Limb (tissue), 2 donors: ENCODE measurements around the gene NMRAL1.
A peak's percentile ranks its signal among the peaks of the same experiment; 100 is the strongest.

Experiments used
- DNase-seq, 2 donors: peaks; one replicate each; pipeline ENCODE4 v3.0.0-alpha.2; 2016; ENCODE audit errors: extremely low spot score in 2 of 2

Gene NMRAL1

DNA sequence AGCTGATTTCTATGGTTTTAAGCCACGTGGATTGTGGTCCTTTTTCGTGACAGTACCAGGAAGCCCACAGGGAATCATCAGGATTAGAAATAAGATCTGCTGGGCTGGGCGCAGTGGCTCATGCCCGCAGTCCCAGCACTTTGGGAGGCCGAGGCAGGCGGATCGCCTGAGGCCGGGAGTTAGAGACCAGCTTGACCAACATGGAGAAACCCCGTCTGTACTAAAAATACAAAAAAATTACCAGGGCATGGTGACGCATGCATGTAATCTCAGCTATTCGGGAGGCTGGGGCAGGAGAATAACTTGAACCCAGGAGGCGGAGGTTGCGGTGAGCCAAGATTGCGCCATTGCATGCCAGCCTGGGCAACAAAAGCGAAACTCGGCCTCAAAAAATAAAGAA is 6.5 kb downstream of the NMRAL1 start:
- DNase-seq, result no peak

DNA sequence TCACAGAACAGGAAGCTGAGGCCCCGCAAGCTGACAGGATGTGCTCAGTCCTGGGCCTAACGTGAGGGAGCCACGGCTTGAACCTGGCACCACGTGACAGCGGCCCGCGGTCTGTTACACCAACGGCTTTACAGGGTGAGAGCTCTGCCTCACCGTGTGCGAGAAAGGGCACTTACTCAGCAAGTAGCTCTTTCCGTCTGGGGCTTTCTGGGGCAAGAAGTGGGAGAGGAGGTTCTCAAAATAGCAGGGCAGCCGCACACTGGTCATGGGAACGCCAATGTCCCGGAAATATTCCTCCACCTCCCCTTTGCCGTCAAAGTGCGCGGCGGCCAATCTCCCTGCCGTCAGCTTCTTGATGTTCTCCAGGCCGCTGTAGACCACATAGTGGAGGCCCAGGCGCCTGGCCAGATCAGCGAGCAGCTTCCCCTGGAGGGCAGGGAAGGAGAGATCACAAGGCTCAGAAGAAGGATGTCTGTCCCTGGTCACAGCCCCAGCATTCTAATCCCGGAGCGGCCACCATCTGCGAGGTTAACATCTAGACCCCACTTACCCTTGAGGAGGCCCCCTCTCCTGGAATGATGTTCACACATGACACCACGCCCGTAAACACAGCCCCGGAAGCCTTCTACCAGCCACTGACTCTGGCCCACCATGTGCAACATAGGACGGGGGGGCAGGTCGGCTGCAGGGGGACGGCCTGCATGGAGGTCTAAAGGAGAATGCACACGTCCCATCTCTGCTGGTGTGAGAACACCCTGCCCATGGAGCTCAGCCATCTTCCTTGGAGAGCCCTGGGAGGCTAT is 8.2 kb downstream of the NMRAL1 start:
- DNase-seq, result no peak

GRCh38 chr16:4463522-4464163 is 10.8 kb downstream of the NMRAL1 start:
- DNase-seq, result no peak

DNA sequence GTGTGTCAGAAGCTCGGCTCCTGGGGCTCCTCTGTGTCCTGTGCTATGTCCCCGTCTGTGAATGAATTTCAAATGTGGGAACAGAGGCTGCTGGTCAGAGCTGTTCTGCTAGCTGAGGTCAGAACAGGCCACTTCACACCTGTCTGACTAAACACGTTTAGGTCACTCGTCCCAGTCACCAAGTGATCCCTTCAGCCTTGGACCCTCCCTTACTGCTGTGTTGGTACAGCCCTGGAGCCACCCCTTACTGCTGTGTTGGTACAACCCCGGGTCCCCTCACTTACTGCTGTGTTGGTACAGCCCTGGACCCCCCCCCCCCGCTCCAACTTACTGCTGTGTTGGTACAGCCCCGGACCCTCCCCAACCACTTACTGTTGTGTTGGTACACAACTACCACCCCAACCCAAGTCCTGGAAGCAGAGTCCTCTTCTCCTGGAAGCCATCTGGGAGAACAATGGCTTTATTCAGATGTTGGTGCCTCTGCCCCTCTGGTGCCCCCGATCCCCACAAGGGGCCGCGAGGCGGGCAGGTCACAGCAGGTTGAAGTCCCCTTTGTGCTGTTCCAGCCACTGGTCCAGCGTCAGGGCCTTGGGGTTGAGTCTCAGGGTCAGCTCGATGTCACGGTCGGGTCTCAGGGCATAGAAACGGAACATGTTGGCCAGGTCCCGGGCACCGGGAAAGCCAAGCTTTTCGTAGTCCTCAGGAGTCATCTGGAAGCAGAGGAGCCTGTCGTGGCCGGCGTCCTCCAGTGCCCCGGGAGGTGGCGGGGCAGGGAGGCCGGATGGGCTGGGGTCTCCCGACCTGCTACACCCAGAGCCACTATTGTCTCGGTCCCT is 13.0 kb downstream of the NMRAL1 start:
- peak in 1 of 2 donors; percentile 69 for DNase-seq

DNA sequence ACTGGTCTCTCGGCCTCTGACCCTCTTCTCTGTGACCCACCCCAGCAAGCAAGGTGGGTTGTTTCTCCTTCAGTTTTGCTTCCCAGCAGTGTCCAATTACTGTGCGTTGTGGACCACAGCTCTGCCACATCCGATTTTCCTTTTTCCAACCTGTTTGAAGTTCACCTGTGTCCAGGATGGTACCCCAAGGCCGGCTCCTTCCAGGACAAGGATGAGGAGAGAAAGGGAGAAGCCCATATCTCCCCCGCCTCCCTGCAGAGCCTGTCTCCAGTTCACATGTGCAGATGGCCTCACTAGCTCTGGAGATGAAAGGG is 13.5 kb downstream of the NMRAL1 start:
- no peak for DNase-seq

DNA sequence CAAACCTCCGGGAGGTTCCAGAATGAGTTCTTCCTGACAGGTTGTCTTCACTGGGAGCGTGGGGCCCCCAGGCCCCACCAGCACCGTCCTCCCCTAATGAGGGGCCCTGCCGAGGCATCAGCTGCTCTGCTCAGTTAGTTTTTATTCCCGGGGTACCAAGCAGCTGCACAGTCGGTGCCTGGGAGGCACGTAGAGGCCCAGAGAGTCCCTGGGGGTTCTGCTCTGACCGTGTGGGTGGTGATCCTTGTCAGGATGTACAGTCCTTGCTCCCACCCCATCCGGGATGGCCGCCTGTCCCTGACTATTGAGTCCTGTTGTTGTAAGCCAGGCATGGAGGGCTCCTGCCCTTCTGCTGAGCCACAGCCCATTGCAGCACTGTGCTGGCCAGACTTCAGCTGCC is 18.5 kb downstream of the NMRAL1 start:
- DNase-seq, result no peak

DNA sequence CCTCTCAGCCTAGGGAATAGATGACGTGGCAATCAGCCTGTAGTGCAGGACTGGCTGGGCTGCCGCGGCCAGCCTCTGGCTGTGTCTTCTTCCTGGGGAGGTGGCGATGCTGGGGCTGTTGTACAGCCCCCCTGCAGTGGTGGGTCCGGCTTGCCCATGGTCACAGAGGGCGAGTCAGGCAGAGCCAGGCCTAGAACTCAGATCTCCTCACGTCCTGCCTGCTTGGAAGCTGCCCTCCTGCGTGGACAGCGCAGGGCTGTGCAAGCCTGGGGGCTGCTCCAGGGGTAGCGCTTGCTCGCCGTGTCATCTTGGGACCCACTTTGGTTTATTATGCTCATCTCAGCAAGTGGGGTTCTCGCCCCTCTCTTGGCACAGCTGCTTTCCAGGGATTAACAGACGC is 19.3 kb downstream of the NMRAL1 start:
- no peak for DNase-seq

GRCh38 chr16:4454623-4455022 is 19.8 kb downstream of the NMRAL1 start:
- no peak for DNase-seq

- DNase-seq, result no peak
Observed at GRCh38 chr16:4452674-4453073, 21.8 kb downstream of the NMRAL1 start.

DNA sequence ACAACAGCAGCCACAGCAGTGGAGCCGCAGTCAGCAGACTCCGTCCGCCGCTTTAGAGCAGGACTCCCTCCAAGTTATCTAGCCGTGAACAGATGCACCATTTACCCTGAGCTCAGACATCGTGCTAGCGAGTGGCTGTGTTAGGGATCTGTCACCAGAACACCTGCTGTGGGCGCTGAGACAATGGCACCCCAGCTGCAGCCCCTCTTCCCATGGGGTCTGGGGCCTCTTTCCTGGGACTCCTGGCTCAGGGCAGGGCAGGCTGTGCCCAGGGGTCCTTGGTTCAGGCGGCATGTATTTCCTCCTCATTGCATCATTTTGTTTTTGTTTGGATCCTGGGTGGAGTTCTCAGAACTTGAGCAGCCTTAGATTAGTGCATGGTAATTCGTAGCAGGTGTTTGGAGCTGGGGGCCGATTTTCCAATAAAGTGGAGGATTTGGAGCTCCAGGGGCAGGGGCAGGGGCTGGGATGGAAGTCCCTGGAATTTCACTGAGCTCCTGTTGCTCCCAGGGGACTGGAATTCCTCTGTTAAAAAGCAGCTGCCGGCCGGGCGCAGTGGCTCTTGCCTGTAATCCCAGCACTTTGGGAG is 23.4 kb downstream of the NMRAL1 start:
- DNase-seq, result peak in 1 of 2 donors; percentile 27

DNA sequence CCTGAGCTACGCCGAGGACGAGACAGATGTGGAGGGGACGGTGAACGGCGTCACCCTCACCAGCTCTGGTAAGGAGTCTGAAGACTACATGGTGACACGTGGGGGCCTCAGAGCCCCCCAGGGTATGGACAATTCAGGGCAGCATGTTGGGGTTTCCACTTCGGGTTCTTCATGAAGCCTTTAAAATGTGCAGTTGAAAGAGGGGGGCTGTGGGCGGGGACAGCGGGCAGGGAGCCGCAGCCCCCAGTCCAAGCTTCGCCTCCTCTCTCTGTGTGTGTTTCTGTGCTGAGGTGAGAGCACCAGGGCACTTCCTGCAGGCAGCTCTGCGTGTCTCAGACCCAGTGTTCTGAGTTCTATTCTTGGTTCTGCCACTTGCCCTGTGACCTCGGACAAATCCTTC is 24.0 kb downstream of the NMRAL1 start:
- no peak for DNase-seq

- DNase-seq, result no peak
Observed at GRCh38 chr16:4443986-4444385, 30.4 kb downstream of the NMRAL1 start.

DNA sequence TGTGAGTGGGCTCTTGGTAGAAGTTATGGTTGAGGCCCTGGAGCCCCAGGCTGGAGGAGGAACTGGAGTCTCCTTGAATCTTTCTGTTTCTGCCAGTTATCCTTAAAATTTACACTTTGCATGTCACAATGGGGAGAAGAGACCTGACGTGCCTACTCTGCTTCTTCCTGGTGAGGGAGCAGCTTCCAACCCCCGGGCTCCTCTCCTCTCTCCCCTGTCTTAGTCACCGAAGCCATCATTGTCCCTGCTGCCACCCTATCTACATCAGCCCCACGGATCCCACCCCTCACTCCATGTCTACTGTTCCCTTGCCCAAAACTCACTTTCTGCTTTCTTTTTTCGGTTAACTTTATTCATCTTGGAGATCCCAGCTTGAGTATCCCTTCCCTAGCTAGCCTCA is 31.2 kb downstream of the NMRAL1 start:
- no peak for DNase-seq

DNA sequence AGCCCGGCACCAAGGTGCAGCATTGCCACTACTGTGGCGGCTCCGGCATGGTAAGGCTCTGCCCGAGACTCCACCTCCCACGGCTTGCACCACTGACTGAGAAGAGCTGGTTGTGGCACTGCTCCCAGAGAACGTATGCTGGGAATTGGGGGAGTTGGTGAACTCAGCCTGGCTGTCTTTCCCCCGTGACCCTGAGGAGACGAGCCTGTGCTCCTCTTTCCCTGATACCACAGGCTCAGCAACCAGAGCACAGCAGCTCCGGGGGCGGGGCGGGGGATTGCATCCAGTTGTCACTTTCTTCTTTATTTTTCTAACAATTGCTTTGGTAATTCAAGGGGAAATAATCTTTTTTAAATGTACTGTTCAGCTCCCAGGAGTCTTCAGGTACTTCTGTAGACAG is 32.1 kb downstream of the NMRAL1 start:
- no peak for DNase-seq

DNA sequence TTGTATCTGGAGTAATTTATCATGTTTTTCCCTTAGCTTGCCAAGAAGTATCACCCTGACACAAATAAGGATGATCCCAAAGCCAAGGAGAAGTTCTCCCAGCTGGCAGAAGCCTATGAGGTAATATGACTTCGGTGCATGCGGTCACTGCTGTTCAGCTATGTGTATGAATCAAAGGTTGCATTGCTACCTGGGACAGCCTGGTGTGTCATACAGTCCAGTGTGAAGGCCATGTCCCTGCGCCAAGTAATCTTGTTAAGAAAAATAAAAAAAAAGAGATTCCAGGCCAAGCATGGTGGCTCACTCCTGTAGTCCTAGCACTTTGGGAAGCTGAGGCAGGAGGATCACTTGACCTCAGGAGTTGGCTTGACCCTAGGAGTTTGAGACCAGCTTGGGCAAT is 37.1 kb downstream of the NMRAL1 start:
- no peak for DNase-seq

DNA sequence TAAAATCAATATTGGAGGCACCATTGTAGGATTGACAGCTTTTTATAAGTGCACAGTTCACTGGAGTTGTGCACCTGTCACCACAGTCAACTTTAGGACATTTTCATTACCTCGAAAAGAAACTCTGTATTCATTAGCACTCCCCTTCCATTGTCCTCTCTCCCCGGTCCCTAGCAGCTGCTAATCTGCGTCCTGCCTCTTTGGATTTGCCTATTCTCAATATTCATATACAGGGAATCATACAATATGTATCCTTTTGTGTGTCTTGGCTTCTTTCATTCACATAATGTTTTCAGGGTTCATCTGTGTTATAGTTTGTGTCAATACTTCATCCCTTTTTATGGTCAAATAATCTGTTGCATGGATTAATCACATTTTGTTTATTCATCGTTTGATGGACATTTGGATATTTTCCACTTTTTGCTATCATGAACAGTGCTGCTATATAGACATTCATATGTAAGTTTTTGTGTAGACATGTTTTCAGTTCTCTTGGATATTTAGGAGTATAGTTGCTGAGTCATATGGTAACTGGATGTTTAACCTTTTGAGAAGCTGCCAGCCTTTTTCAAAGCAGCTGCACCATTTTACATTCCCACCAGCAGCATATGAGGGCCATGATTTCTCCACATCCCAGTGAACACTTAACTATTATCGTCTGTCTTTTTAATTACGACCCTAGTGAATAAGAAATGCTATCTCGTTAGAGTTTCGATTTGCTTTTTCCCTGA is 38.9 kb downstream of the NMRAL1 start:
- DNase-seq, result no peak

- no peak for DNase-seq
Observed at GRCh38 chr16:4433914-4434787, 40.3 kb downstream of the NMRAL1 start.

- DNase-seq, result no peak
Observed at GRCh38 chr16:4433228-4433627, 41.2 kb downstream of the NMRAL1 start.

GRCh38 chr16:4431023-4431422 is 43.4 kb downstream of the NMRAL1 start:
- no peak for DNase-seq

DNA sequence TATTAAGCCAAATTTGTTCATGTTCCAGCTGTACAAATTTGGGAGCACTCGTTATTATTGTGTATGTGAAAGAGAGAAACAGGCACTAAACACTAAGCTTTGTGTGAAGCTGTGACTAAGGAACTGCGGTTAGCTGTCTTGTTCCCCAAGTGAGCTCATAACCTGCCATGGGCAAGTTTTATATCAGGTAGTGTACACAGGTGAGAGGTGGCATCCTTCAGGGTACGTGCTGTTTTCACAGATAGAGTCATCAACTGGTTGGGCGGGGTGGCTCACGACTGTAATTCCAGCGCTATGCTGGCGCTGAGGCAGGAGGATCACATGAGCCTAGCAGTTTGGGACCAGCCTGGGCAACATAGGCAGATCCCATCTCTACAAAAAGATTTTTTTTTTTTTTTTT is 45.9 kb downstream of the NMRAL1 start:
- no peak for DNase-seq
